ENCODE measurements around the gene TP53TG5.

DNA sequence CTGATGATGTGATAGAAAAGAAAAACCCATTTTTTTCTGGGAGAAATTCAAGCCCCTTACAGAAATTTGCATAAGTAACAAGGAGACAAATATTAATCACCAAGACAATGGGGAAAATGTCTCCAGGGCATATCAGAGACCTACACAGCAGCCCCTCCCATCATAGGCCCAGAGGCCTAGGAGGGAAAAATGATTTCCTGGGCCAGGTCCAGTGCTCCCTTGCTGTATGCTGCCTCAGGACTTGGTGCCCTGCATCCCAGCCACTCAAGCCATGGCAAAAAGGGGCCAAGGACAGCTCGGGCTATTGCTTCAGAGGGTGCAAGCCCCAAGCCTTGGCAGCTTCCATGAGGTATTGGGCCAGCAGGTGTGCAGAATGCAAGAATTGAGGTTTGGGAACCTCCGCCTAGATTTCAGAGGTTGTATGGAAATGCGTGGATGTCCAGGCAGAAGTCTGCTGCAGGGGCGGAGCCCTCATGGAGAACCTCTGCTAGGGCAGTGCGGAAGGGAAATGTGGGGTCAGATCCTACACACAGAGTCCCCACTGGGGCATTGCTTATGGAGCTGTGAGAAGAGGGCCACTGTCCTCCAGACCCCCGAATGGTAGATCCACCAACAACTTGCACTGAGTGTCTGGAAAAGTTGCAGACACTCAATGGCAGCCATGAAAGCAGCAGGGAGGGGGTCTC is 22.4 kb upstream of the TP53TG5 start:
- TF ChIP-seq, protein P1, sequence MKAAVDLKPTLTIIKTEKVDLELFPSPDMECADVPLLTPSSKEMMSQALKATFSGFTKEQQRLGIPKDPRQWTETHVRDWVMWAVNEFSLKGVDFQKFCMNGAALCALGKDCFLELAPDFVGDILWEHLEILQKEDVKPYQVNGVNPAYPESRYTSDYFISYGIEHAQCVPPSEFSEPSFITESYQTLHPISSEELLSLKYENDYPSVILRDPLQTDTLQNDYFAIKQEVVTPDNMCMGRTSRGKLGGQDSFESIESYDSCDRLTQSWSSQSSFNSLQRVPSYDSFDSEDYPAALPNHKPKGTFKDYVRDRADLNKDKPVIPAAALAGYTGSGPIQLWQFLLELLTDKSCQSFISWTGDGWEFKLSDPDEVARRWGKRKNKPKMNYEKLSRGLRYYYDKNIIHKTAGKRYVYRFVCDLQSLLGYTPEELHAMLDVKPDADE (IDR thresholded peaks at IDR 0.05) = no peak
- no peak for TF ChIP-seq CTCF (conservative IDR thresholded peaks at IDR 0.05; ENCODE audit: low read depth in 2 of 2)
- TF ChIP-seq EZH2phosphoT487 (IDR thresholded peaks at IDR 0.05; ENCODE audit: unreplicated experiment) = no peak
- no peak for TF ChIP-seq POLR2AphosphoS5 (IDR thresholded peaks at IDR 0.05; ENCODE audit: low read depth)

All from GM23338 (cell line).